Ovary (tissue), 3 donors: ENCODE data around the gene PPM1H.

Experiments used
- EP300 ChIP-seq: sonication (generic); formaldehyde crosslinking; IDR thresholded peaks from one replicate; pipeline ENCODE4 v1.6.1; 2017; ENCODE audit warnings: antibody characterized with exemption
- POLR2A ChIP-seq: fragments of 450-650 bp; IDR thresholded peaks from one replicate; pipeline ENCODE4 v1.6.1; 2017; ENCODE audit warnings: antibody characterized with exemption, mild to moderate bottlenecking, moderate library complexity
- TF ChIP-seq, protein P1 (sequence below), 3 donors: fragments of 450-650 bp in 2 of 3; fragments of 200-600 bp in 1 of 3; IDR thresholded peaks; one replicate each; pipeline versions ENCODE4 v1.5.1 to v1.8.0; 2016 to 2022; ENCODE audit warnings: antibody characterized with exemption in 3 of 3, mild to moderate bottlenecking in 1 of 3
- donor health status: DM: no; HTN: no; CAD: no.

DNA sequence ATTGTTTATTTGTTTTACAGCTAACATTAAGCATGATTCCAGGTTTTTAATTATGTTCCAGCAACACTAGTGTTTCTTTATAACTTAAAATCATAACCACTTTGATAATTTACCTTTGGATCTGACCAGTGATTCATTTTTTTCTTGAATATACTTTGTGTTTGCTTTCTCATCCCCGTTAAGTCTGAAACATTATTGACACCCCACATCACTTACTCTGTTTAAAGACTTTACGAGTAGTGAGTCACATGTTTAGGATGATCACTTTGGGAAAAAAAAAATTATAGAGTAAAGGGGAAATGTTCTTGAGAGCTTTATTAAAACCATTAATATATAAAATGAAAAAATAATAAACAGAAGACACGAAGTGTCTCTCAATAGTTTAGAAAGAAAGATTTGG lies 336.1 kb downstream of the PPM1H start:
- TF ChIP-seq, protein P1, sequence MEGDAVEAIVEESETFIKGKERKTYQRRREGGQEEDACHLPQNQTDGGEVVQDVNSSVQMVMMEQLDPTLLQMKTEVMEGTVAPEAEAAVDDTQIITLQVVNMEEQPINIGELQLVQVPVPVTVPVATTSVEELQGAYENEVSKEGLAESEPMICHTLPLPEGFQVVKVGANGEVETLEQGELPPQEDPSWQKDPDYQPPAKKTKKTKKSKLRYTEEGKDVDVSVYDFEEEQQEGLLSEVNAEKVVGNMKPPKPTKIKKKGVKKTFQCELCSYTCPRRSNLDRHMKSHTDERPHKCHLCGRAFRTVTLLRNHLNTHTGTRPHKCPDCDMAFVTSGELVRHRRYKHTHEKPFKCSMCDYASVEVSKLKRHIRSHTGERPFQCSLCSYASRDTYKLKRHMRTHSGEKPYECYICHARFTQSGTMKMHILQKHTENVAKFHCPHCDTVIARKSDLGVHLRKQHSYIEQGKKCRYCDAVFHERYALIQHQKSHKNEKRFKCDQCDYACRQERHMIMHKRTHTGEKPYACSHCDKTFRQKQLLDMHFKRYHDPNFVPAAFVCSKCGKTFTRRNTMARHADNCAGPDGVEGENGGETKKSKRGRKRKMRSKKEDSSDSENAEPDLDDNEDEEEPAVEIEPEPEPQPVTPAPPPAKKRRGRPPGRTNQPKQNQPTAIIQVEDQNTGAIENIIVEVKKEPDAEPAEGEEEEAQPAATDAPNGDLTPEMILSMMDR (IDR thresholded peaks at IDR 0.05): no peak
- TF ChIP-seq EP300 (no peak), POLR2A (no peak)
